Adipocyte (in vitro differentiated cells): Measurements from ENCODE around the gene DRAM1.
A peak's percentile ranks its signal among the peaks of the same experiment; 100 is the strongest.

Experiments
- DNase-seq: peaks from one replicate; pipeline ENCODE4 v3.0.0-alpha.2; 2015; ENCODE audit warnings: low read depth
- H3K27me3 ChIP-seq: replicated peaks from 2 replicates; pipeline ENCODE4 v1.7.0; 2013; ENCODE audit warnings: mild to moderate bottlenecking, low read length, moderate library complexity; ENCODE audit not compliant: control insufficient read depth, insufficient read depth
- H3K36me3 ChIP-seq: 2 replicates; pipeline ENCODE4 v1.7.0; 2013; ENCODE audit warnings: low read length, mild to moderate bottlenecking, moderate library complexity; ENCODE audit not compliant: control insufficient read depth, insufficient read depth, severe bottlenecking
- H3K4me1 ChIP-seq: 2 replicates; pipeline ENCODE4 v1.7.0; 2013; ENCODE audit warnings: mild to moderate bottlenecking, low read length, moderate library complexity; ENCODE audit not compliant: control insufficient read depth, insufficient read depth
- H3K4me3 ChIP-seq: 2 replicates; pipeline ENCODE4 v1.7.0; 2013; ENCODE audit warnings: mild to moderate bottlenecking, low read length, moderate library complexity
- H3K9ac ChIP-seq: 2 replicates; pipeline ENCODE4 v1.7.0; 2013; ENCODE audit warnings: mild to moderate bottlenecking, low read length, moderate library complexity
- H3K9me3 ChIP-seq: 2 replicates; pipeline ENCODE4 v1.7.0; 2013; ENCODE audit warnings: mild to moderate bottlenecking, low read length, moderate library complexity; ENCODE audit not compliant: control insufficient read depth

Gene DRAM1

GRCh38 chr12:101929365-101930041 is 52.1 kb downstream of the DRAM1 start:
- Histone ChIP-seq H3K4me3 (no peak overlapping the region), H3K27me3 (no peaks in the 10 kb centered on the region), H3K4me1 (peaks cover 49% of the 10 kb centered on the region), H3K36me3 (no peaks in the 10 kb centered on the region), H3K9me3 (no peaks in the 10 kb centered on the region), H3K9ac (no peak overlapping the region)
- no peak for DNase-seq

- H3K4me3 ChIP-seq, result no peak overlapping the region
- H3K9me3 ChIP-seq, result no peaks in the 10 kb centered on the region
- no peak overlapping the region for H3K9ac ChIP-seq
- H3K36me3 ChIP-seq, result no peaks in the 10 kb centered on the region
- no peaks in the 10 kb centered on the region for H3K27me3 ChIP-seq
- peaks cover 44% of the 10 kb centered on the region for H3K4me1 ChIP-seq
- no peak for DNase-seq
These were observed 54.3 kb downstream of the DRAM1 start for GRCh38 chr12:101931498-101932326.

DNA sequence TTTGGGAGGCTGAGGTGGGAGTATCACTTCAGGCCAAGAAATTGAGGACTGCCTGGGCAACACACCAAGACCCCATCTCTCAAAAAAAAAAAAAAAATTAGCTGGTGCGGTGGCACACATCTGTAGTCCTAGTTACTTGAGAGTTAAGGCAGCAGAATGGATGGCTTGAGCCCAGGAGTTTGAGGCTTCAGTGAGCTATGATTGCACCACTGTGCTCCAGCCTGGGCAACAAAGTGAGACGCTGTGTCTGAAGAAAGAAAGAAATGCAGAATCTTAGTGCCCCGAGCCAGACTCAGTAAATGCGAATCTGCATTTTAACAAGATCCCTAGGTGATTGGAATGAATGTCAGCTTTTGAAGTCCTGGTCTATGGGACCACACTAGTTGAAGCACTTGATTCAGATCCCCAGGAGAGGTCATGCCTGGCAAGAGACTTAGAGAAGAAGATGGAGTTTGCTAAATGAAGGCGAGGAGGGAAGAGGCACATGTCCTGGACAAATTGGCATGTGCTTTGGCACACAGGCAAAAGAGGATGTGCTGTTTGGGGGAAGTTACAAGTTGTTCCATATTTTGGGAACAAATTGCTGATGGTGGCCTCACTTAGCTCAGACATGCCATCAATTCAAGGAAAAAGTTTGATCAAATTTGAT is 56.6 kb downstream of the DRAM1 start:
- no peaks in the 10 kb centered on the region for H3K36me3 ChIP-seq
- no peak overlapping the region for H3K4me3 ChIP-seq
- DNase-seq, result no peak
- no peaks in the 10 kb centered on the region for H3K27me3 ChIP-seq
- H3K9ac ChIP-seq, result peak overlapping the region; percentile 38
- no peaks in the 10 kb centered on the region for H3K9me3 ChIP-seq
- peaks cover 32% of the 10 kb centered on the region for H3K4me1 ChIP-seq

DNA sequence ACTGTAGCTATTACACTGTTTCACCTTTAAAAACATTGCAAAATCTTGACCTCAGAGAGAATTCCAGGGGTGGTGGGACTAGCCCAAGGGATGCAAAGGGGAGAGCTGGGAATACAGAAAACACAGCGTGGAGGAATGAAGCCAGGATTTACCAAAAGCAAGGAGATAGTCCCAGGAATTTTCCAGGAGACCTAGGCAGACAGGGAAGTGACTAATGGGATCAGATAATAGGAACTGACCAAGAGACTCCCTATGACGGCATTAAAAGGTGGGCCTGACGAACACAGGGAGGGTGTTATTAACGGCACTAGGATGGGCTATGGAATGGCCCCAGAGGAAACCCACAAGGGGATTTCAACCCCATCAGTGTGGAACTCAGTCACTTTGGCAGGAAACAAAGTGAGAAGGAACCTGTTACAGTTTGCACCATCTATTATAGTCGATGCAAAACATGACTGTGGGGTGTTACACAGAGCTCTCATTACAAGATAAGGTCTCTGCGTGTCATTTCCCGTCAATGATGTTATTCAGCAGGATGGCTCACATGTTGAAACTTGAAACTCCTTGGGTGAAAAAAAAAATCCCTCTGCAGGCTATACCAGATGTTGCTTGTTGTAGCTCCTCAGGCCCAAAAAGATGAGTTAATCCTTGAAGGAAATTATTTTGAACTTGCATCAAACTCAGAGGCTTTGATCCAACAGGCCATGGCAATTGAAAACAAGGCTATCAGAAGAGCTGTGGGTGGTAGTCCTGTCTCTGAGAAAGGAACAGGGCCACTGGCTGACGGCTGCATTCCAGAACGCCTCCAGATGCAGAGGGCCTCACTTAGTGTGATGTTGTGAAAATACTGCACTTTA is 58.7 kb downstream of the DRAM1 start:
- DNase-seq, result peak; percentile 93
- Histone ChIP-seq H3K4me3 (peak overlapping the region; percentile 37), H3K9me3 (no peaks in the 10 kb centered on the region), H3K27me3 (no peaks in the 10 kb centered on the region), H3K9ac (peak overlapping the region; percentile 55), H3K4me1 (peaks cover 53% of the 10 kb centered on the region), H3K36me3 (no peaks in the 10 kb centered on the region)

GRCh38 chr12:101939306-101939705 is 61.9 kb downstream of the DRAM1 start:
- peaks cover 61% of the 10 kb centered on the region for H3K4me1 ChIP-seq
- peak; percentile 39 for DNase-seq
- no peaks in the 10 kb centered on the region for H3K9me3 ChIP-seq
- H3K9ac ChIP-seq, result peak overlapping the region; percentile 70
- no peaks in the 10 kb centered on the region for H3K27me3 ChIP-seq
- H3K36me3 ChIP-seq, result no peaks in the 10 kb centered on the region
- no peak overlapping the region for H3K4me3 ChIP-seq

GRCh38 chr12:101939856-101940265 is 62.5 kb downstream of the DRAM1 start:
- Histone ChIP-seq H3K4me1 (peaks cover 62% of the 10 kb centered on the region), H3K27me3 (no peaks in the 10 kb centered on the region), H3K9ac (peak overlapping the region; percentile 70), H3K36me3 (no peaks in the 10 kb centered on the region), H3K9me3 (no peaks in the 10 kb centered on the region), H3K4me3 (no peak overlapping the region)
- peak; percentile 94 for DNase-seq

DNA sequence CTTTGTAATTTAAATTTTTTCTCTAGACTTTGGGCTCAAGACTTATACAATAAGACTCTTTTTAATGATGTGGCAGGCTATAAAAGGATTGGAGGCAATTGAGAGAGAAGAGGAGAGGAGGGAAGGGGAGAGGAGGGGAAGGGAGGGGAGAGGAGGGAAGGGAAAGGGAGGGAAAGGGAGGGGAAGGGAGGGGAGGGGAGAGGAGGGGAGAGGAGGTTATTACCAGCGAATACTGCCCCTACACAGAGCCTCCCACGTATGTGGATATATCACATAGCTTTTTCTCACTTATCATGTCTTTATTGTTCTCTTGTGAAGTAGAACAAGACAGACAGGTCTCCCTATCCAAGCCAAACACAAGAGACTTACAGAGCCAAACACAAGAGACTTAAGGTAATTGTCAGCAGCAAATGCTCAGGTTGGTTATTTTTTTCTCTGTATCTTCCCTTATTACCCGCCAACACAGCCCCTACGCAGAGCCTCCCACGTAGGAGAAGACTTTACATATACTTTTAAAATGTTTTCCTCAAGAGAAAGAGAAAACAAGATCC is 63.1 kb downstream of the DRAM1 start:
- Histone ChIP-seq H3K9ac (peak overlapping the region; percentile 70), H3K36me3 (no peaks in the 10 kb centered on the region), H3K4me3 (no peak overlapping the region), H3K9me3 (no peaks in the 10 kb centered on the region), H3K4me1 (peaks cover 65% of the 10 kb centered on the region), H3K27me3 (no peaks in the 10 kb centered on the region)
- no peak for DNase-seq

DNA sequence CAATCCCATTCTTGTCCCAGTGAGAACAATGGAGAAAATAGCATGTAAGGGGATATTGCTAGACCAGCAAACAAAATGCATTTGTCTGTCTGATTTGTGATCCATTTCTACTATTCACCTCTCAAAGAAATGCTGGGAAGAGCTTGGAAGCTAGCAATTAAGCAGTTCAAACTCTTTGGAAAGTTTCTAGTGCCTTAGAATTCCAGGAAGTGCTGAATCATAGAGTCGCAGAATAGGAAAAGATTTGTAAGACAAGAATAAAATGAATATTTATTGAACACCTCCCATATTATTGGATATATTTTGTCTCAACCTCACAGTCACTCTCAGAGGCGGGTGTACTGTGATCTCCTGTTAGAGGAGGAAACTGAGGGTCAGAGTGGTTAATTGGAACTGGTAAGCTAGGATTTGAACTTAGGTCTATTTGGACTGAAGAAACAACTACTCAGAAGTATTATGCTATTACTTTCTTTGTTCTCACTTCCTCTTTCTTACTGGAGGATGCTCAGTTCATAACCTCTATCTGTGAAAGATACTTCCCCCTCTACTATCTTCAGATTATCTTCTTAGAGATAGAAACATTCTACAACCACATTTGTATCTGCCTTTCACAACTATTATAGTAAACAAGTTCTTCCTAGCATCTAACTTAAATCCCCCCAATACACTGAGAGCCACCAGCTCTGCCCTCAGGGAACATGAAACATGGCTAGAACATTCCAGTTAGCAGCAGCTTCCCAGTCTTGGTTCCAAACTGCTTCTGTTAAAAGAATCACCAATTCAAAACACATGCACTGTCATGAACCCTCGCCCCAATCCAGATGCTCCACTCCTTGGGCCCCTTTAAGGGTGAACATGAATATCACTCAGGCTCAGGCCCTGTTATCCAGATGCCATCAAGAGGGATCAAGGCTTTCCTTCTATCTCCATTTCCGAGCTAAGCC is 64.2 kb downstream of the DRAM1 start:
- Histone ChIP-seq H3K9ac (peak overlapping the region; percentile 70), H3K9me3 (no peaks in the 10 kb centered on the region), H3K4me3 (no peak overlapping the region), H3K27me3 (no peaks in the 10 kb centered on the region), H3K36me3 (no peaks in the 10 kb centered on the region), H3K4me1 (peaks cover 66% of the 10 kb centered on the region)
- peak; percentile 21 for DNase-seq

- Histone ChIP-seq H3K9me3 (no peaks in the 10 kb centered on the region), H3K36me3 (no peaks in the 10 kb centered on the region), H3K4me3 (no peak overlapping the region), H3K27me3 (no peaks in the 10 kb centered on the region), H3K4me1 (peaks cover 66% of the 10 kb centered on the region), H3K9ac (peak overlapping the region; percentile 70)
- DNase-seq, result no peak
These were observed 64.8 kb downstream of the DRAM1 start for GRCh38 chr12:101942250-101942605.
